ENCODE data around the gene NRXN3. TPM values are rescaled to one million over a fixed set of nuclear protein-coding genes. Genes with fewer than 3 reads are reported as not detected.
A peak's percentile ranks its signal among the peaks of the same experiment; 100 is the strongest.

NRXN3 gene
- polyA plus RNA-seq, 1 experiment: 1.1 TPM

DNA sequence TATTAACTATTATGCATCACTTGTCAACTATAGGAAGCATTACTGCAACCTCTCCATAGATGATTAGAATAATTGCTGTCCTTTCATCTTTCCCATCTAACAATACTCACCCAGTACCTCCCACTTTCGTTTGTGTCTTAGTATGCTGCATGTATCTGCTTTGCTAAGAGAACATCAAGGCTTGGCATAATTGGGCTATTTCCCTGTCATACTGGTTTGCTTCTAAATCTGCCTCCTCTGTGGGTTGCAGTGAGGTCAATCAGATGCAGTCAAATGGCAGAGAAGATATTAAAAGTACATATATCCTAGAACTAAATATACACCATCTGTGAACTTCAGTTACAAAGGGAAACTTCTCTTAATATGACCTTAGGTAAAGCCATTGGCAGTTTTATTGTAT lies 1330.3 kb downstream of the NRXN3 start:
- TF ChIP-seq, protein P1, sequence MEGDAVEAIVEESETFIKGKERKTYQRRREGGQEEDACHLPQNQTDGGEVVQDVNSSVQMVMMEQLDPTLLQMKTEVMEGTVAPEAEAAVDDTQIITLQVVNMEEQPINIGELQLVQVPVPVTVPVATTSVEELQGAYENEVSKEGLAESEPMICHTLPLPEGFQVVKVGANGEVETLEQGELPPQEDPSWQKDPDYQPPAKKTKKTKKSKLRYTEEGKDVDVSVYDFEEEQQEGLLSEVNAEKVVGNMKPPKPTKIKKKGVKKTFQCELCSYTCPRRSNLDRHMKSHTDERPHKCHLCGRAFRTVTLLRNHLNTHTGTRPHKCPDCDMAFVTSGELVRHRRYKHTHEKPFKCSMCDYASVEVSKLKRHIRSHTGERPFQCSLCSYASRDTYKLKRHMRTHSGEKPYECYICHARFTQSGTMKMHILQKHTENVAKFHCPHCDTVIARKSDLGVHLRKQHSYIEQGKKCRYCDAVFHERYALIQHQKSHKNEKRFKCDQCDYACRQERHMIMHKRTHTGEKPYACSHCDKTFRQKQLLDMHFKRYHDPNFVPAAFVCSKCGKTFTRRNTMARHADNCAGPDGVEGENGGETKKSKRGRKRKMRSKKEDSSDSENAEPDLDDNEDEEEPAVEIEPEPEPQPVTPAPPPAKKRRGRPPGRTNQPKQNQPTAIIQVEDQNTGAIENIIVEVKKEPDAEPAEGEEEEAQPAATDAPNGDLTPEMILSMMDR (IDR thresholded peaks at IDR 0.05; ENCODE audit: low read depth, low read length): no peak
- Histone ChIP-seq H3K27ac (ENCODE audit: low read depth, low read length) (no peak overlapping the region), H3K4me3 (ENCODE audit: low read depth, low read length) (no peak overlapping the region), H3K27me3 (ENCODE audit: control insufficient read depth, insufficient read depth, low read length) (no peaks in the 10 kb centered on the region), H3K9me3 (ENCODE audit: control insufficient read depth, insufficient read depth, low read length) (no peaks in the 10 kb centered on the region)
- ChIA-PET CTCF (no interaction called here), POLR2A (no interaction called here)
- no peak for DNase-seq (ENCODE audit: low read depth, low spot score)

DNA sequence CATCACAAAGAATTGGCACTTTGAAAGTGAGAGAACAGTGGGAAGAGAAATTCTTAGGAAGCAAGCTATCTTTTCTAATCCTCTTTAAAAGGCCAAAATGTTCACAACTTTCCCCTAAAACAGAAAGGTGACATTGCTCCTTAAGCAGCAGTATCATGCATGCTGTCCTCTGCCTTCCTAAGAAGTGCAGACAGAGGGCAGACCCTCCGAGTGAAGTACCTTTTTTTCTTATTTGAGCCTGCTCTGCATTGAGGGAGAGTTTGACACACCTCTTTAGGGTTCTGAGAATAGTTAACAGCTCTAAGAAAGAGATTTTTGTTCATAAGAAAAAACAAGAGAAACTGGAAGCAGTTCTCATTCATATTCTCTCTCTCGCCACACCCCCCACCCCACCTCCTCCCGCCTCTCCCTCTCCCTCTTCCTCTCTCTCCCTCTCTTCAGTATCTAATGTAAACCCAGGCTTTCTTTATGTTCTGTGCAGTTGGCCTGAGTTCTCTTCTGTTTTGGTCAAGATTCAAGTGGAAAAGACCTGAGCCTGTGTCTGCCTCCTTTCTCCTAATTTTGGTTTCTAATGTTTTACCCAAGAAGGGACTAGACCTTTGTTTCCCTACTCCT lies 1332.1 kb downstream of the NRXN3 start:
- H3K9me3 ChIP-seq (ENCODE audit: control insufficient read depth, insufficient read depth, low read length): no peaks in the 10 kb centered on the region
- ChIA-PET POLR2A (no interaction called here), CTCF (interaction anchor here (0.6 kb wide), 1 partner anchor 1494 kb away, joined by 3 read pairs; no protein-coding TSS in a partner anchor)
- H3K27ac ChIP-seq (ENCODE audit: low read depth, low read length): no peak overlapping the region
- no peak overlapping the region for H3K4me3 ChIP-seq (ENCODE audit: low read depth, low read length)
- TF ChIP-seq, protein P1 (IDR thresholded peaks at IDR 0.05; ENCODE audit: low read depth, low read length): no peak
- DNase-seq (ENCODE audit: low read depth, low spot score): no peak
- no peaks in the 10 kb centered on the region for H3K27me3 ChIP-seq (ENCODE audit: control insufficient read depth, insufficient read depth, low read length)

DNA sequence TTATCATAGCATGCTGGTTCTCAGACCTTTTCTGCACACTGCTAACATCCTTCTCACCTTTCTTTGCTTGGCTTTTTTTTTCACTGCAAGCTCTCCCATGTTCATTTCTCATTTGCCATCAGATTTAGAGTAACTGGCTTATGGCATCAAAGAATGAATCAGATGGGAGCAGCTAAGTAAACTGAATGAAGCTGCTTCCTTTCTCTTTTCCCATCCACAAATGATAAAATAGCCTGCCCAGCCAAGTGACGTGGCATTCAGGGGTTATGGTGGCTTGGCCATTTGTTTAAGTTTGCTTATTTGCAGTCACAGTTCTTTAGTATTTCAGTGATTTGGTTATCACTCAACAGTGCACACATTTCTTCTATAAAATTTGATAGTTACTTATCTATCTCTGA lies 1332.6 kb downstream of the NRXN3 start:
- ChIA-PET POLR2A (no interaction called here), CTCF (no interaction called here)
- DNase-seq (ENCODE audit: low read depth, low spot score): no peak
- TF ChIP-seq, protein P1 (IDR thresholded peaks at IDR 0.05; ENCODE audit: low read depth, low read length): no peak
- Histone ChIP-seq H3K9me3 (ENCODE audit: control insufficient read depth, insufficient read depth, low read length) (no peaks in the 10 kb centered on the region), H3K27ac (ENCODE audit: low read depth, low read length) (no peak overlapping the region), H3K4me3 (ENCODE audit: low read depth, low read length) (no peak overlapping the region), H3K27me3 (ENCODE audit: control insufficient read depth, insufficient read depth, low read length) (no peaks in the 10 kb centered on the region)

DNA sequence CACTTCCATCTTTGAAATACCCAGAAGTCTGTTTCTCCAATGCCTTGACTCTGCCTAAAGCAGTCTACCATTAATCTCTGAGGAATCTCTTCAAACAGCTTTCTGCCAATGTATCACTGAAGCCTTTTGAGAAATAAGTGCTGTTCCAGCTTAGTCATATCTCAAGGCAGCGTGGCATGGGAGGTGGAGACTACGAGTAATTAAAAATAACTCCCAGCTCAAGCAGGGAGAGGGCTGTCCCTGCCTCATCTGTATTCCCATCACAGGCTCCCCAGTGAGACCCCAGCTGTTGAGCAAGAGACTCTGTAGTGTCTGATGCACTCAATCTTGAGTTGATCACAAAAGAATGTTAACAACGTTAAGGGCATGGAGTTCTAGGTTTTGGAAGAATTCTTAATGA lies 1340.5 kb downstream of the NRXN3 start:
- Histone ChIP-seq H3K27me3 (ENCODE audit: control insufficient read depth, insufficient read depth, low read length) (no peaks in the 10 kb centered on the region), H3K9me3 (ENCODE audit: control insufficient read depth, insufficient read depth, low read length) (no peaks in the 10 kb centered on the region), H3K27ac (ENCODE audit: low read depth, low read length) (no peak overlapping the region), H3K4me3 (ENCODE audit: low read depth, low read length) (no peak overlapping the region)
- POLR2A ChIA-PET: no interaction called here
- CTCF ChIA-PET: interaction anchor here (1.6 kb wide), 1 partner anchor 551 kb away, joined by 5 read pairs; no protein-coding TSS in a partner anchor
- DNase-seq (ENCODE audit: low read depth, low spot score): peak; percentile 6
- TF ChIP-seq, protein P1 (IDR thresholded peaks at IDR 0.05; ENCODE audit: low read depth, low read length): no peak

DNA sequence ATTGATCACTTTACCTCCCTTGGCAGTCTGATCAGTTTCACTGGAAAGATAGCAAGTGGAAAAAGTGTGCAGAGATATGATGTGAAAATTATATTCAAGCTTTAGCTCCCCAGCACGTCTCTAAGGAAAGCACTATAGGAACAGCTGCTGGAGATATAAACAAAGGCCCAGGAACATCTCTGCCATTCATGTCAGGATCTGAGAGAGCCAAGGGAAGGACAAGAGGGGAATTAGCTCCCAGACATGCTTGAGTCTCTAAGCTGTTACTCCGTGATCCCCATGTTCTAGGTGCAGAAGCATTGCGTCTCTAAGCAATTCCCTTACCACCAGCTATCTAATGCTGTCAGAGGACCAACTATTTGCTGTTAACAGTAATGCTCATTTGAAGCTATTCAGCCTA lies 1341.0 kb downstream of the NRXN3 start:
- no peaks in the 10 kb centered on the region for H3K27me3 ChIP-seq (ENCODE audit: control insufficient read depth, insufficient read depth, low read length)
- no peak for DNase-seq (ENCODE audit: low read depth, low spot score)
- no peak overlapping the region for H3K27ac ChIP-seq (ENCODE audit: low read depth, low read length)
- POLR2A ChIA-PET: interaction anchor here (0.7 kb wide), 1 partner anchor 21 kb away, joined by 3 read pairs; no protein-coding TSS in a partner anchor
- H3K9me3 ChIP-seq (ENCODE audit: control insufficient read depth, insufficient read depth, low read length): no peaks in the 10 kb centered on the region
- H3K4me3 ChIP-seq (ENCODE audit: low read depth, low read length): no peak overlapping the region
- CTCF ChIA-PET: interaction anchor here (1.6 kb wide), 1 partner anchor 552 kb away, joined by 5 read pairs; no protein-coding TSS in a partner anchor
- TF ChIP-seq, protein P1 (IDR thresholded peaks at IDR 0.05; ENCODE audit: low read depth, low read length): no peak

Measured in AG04450 (cell line).